ENCODE measurements around the gene MAN2A2. TPM values are rescaled to one million over a fixed set of nuclear protein-coding genes. Genes with fewer than 3 reads are reported as not detected.

The MAN2A2 gene
- total and polyA plus RNA-seq, 9 of the 15 experiments (the other 6 are each of a cell fraction or from before 2014, with no cell fraction given): 7.3 to 151 (median 43.4) TPM

DNA sequence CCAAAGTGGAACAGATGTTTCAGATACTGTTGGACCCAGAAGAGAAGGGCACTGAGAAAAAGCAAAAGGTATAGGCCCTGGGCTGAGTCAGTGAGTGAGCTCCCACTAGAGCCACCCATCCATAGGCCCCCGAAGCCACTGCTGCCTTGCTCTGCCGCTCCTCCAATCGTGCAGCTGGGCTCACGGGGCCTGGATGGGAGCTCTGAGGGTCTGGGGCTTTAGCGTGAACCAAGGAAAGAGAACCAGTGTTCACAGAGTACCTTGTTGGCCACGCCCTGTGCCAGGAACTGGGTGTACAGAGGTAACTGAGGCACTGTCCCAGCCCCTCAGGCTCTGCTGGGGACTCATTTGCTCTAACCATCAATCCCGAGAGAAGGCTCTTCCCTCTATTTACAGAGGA lies 36.7 kb downstream of the MAN2A2 start:
- ATAC-seq (no peak), DNase-seq (ENCODE audit: extremely low read depth in 1 of 4, low spot score in 3 of 4) (no peak), FAIRE-seq (no peak)
- Histone ChIP-seq H3K4me1 (replicated peaks in 1 of 2; ENCODE audit: control insufficient read depth in 2 of 2, insufficient read depth in 2 of 2, low read length in 2 of 2) (peaks cover 11 to 17% of the 10 kb centered on the region in 2 experiments), H3K36me3 (ENCODE audit: control insufficient read depth, insufficient read depth, low read length) (peaks cover 76% of the 10 kb centered on the region), H3K9ac (ENCODE audit: insufficient read depth in 1 of 2, low read depth in 2 of 2, low read length in 2 of 2) (peak overlapping the region in 1 of 2 experiments; percentile 65; a peak in 2 of 4 replicates), H3K79me2 (ENCODE audit: control insufficient read depth, insufficient read depth, low read length) (peaks cover 22% of the 10 kb centered on the region), H3K27ac (ENCODE audit: extremely low read depth, low read depth, low read length) (no peak overlapping the region), H3K9me1 (ENCODE audit: control insufficient read depth, insufficient read depth, low read length) (no peaks in the 10 kb centered on the region), H3K27me3 (ENCODE audit: control insufficient read depth in 2 of 2, insufficient read depth in 2 of 2, low read length in 2 of 2) (no peaks in the 10 kb centered on the region), H3K4me2 (ENCODE audit: insufficient read depth, low read length) (no peak overlapping the region), H4K20me1 (replicated peaks; ENCODE audit: control insufficient read depth, insufficient read depth, low read length) (no peaks in the 10 kb centered on the region), H3K9me3 (replicated peaks; ENCODE audit: control insufficient read depth, insufficient read depth, low read depth, low read length) (no peaks in the 10 kb centered on the region), H3K4me3 (no peak overlapping the region), H2AFZ (ENCODE audit: low read depth, low read length) (no peak overlapping the region)
- ChIA-PET POLR2A (interaction anchor here (0.7 to 1.5 kb wide), 3 partner anchors 9 to 15 kb away, joined by 3 to 8 read pairs (median 3); partner anchors contain the start of gene RCCD1), CTCF (ENCODE audit: low intra/inter-chr PET ratio) (no interaction called here)
- intact Hi-C loops (cut with micrococcal nuclease): loop anchor here (10.0 kb wide), 2 partner anchors 285 to 645 kb away; no protein-coding TSS in a partner anchor
- no TSS peak for BruUV-seq (replicated peaks)
- in situ Hi-C loops (cut with MboI): no loop called here
- 98% methylated on average over 7 of the region's 7 CpGs for WGBS (ENCODE audit: insufficient coverage, low coverage, missing lambda C conversion rate)
- TF ChIP-seq, protein P1, sequence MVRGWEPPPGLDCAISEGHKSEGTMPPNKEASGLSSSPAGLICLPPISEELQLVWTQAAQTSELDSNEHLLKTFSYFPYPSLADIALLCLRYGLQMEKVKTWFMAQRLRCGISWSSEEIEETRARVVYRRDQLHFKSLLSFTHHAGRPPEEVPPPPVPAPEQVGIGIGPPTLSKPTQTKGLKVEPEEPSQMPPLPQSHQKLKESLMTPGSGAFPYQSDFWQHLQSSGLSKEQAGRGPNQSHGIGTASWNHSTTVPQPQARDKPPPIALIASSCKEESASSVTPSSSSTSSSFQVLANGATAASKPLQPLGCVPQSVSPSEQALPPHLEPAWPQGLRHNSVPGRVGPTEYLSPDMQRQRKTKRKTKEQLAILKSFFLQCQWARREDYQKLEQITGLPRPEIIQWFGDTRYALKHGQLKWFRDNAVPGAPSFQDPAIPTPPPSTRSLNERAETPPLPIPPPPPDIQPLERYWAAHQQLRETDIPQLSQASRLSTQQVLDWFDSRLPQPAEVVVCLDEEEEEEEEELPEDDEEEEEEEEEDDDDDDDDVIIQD (CRISPR knock-in tag; IDR thresholded peaks at IDR 0.05): no peak
- TF ChIP-seq STAT5B (CRISPR knock-in tag; IDR thresholded peaks at IDR 0.05) (no peak), NFIC (IDR thresholded peaks at IDR 0.05) (no peak), POLR2A (conservative IDR thresholded peaks at IDR 0.05) (no peak), ZNF830 (CRISPR knock-in tag; IDR thresholded peaks at IDR 0.05) (no peak), HDAC8 (tag; IDR thresholded peaks at IDR 0.05) (no peak), ZNF764 (CRISPR knock-in tag; IDR thresholded peaks at IDR 0.05; ENCODE audit: low read depth) (no peak), ZNF311 (CRISPR knock-in tag; IDR thresholded peaks at IDR 0.05) (no peak), IRF2 (CRISPR knock-in tag; IDR thresholded peaks at IDR 0.05) (no peak), NRF1 (conservative IDR thresholded peaks at IDR 0.05 in 1 of 2, IDR thresholded peaks at IDR 0.05 in 1 of 2) (no peak), ZNF324 (CRISPR knock-in tag; IDR thresholded peaks at IDR 0.05) (no peak), SMARCB1 (IDR thresholded peaks at IDR 0.05; ENCODE audit: insufficient read length, low read depth) (no peak), RAD51 (IDR thresholded peaks at IDR 0.05; ENCODE audit: borderline replicate concordance, low read depth) (no peak), RBM22 (IDR thresholded peaks at IDR 0.05; ENCODE audit: low read depth, low read length, poor library complexity, severe bottlenecking) (no peak), ZNF436 (CRISPR knock-in tag; IDR thresholded peaks at IDR 0.05) (no peak), FOXM1 (IDR thresholded peaks at IDR 0.05; ENCODE audit: low read depth) (no peak), FOXM1 (CRISPR knock-in tag; IDR thresholded peaks at IDR 0.05; ENCODE audit: low read depth) (no peak)
- TF ChIP-seq, protein P2, sequence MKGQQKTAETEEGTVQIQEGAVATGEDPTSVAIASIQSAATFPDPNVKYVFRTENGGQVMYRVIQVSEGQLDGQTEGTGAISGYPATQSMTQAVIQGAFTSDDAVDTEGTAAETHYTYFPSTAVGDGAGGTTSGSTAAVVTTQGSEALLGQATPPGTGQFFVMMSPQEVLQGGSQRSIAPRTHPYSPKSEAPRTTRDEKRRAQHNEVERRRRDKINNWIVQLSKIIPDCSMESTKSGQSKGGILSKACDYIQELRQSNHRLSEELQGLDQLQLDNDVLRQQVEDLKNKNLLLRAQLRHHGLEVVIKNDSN (CRISPR knock-in tag; IDR thresholded peaks at IDR 0.05): no peak
- TF ChIP-seq, protein P3, sequence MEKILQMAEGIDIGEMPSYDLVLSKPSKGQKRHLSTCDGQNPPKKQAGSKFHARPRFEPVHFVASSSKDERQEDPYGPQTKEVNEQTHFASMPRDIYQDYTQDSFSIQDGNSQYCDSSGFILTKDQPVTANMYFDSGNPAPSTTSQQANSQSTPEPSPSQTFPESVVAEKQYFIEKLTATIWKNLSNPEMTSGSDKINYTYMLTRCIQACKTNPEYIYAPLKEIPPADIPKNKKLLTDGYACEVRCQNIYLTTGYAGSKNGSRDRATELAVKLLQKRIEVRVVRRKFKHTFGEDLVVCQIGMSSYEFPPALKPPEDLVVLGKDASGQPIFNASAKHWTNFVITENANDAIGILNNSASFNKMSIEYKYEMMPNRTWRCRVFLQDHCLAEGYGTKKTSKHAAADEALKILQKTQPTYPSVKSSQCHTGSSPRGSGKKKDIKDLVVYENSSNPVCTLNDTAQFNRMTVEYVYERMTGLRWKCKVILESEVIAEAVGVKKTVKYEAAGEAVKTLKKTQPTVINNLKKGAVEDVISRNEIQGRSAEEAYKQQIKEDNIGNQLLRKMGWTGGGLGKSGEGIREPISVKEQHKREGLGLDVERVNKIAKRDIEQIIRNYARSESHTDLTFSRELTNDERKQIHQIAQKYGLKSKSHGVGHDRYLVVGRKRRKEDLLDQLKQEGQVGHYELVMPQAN (IDR thresholded peaks at IDR 0.05; ENCODE audit: borderline replicate concordance): no peak
- TF ChIP-seq, protein P4, sequence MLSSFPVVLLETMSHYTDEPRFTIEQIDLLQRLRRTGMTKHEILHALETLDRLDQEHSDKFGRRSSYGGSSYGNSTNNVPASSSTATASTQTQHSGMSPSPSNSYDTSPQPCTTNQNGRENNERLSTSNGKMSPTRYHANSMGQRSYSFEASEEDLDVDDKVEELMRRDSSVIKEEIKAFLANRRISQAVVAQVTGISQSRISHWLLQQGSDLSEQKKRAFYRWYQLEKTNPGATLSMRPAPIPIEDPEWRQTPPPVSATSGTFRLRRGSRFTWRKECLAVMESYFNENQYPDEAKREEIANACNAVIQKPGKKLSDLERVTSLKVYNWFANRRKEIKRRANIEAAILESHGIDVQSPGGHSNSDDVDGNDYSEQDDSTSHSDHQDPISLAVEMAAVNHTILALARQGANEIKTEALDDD (IDR thresholded peaks at IDR 0.05): no peak
